ENCODE measurements around the gene KIF16B. TPM values are rescaled to one million over a fixed set of nuclear protein-coding genes. Genes with fewer than 3 reads are reported as not detected.

Gene KIF16B
- total and polyA plus RNA-seq, 2 of the 8 experiments (the other 6 are each of a cell fraction or from before 2014, with no cell fraction given), result 3.0 to 9.2 TPM

- Histone ChIP-seq H2BK5ac (ENCODE audit: low read depth, low read length) (0 out of 2 replicates have a peak overlapping the region, but pooled peaks have one; percentile 11), H3K36me3 (ENCODE audit: control insufficient read depth in 2 of 4, insufficient read depth in 4 of 4, low read length in 3 of 4) (no peaks in the 10 kb centered on the region), H2BK12ac (ENCODE audit: low read depth, low read length) (no peak overlapping the region), H3K56ac (replicated peaks; ENCODE audit: insufficient read length, low read depth, low read length) (no peak overlapping the region), H2BK120ac (replicated peaks; ENCODE audit: low read depth, low read length) (no peak overlapping the region), H3K4ac (replicated peaks; ENCODE audit: insufficient read length, low read depth, low read length) (no peak overlapping the region), H3K4me1 (replicated peaks in 1 of 4; ENCODE audit: control insufficient read depth in 3 of 4, insufficient read depth in 4 of 4, low read length in 3 of 4) (peaks cover 0 to 3% (median 0%) of the 10 kb centered on the region in 4 experiments; a peak in 1 of 7 replicates), H3K18ac (ENCODE audit: extremely low read depth, low read length) (no peak overlapping the region), H3K4me3 (ENCODE audit: extremely low read depth in 1 of 4, insufficient read depth in 2 of 4, low read depth in 3 of 4, low read length in 4 of 4) (no peak overlapping the region), H2AFZ (ENCODE audit: low read length) (no peak overlapping the region), H4K5ac (ENCODE audit: insufficient read length, low read depth, low read length) (no peak overlapping the region), H3K14ac (ENCODE audit: insufficient read length) (no peak overlapping the region), H3K27me3 (replicated peaks in 1 of 4; ENCODE audit: control insufficient read depth in 3 of 4, extremely low read depth in 1 of 4, insufficient read depth in 3 of 4, low read length in 3 of 4) (no peaks in the 10 kb centered on the region), H3K23ac (ENCODE audit: insufficient read length) (no peak overlapping the region), H4K91ac (replicated peaks; ENCODE audit: insufficient read length, low read length) (no peak overlapping the region), H3K4me2 (ENCODE audit: insufficient read depth in 1 of 2, low read depth in 2 of 2, low read length in 2 of 2) (no peak overlapping the region), H4K8ac (ENCODE audit: extremely low read depth, insufficient read depth, low read length) (no peak overlapping the region), H3K27ac (ENCODE audit: low read depth, low read length) (no peak overlapping the region), H3K79me2 (ENCODE audit: control insufficient read depth in 1 of 2, insufficient read depth in 2 of 2, low read length in 2 of 2) (no peaks in the 10 kb centered on the region), H3K9me3 (ENCODE audit: insufficient read depth in 2 of 2, low read depth in 1 of 2, low read length in 1 of 2) (no peaks in the 10 kb centered on the region), H3K23me2 (ENCODE audit: low read depth, low read length) (no peaks in the 10 kb centered on the region), H3K9ac (replicated peaks in 1 of 4; ENCODE audit: extremely low read depth in 1 of 4, low read depth in 3 of 4, low read length in 3 of 4) (no peak overlapping the region), H2AK5ac (ENCODE audit: low read depth, low read length) (no peak overlapping the region), H3K79me1 (ENCODE audit: low read depth, low read length) (no peaks in the 10 kb centered on the region), H4K20me1 (replicated peaks in 1 of 2; ENCODE audit: control insufficient read depth in 1 of 2, insufficient read depth in 2 of 2, low read length in 2 of 2) (no peaks in the 10 kb centered on the region), H2BK15ac (ENCODE audit: low read length) (no peak overlapping the region), H2BK20ac (ENCODE audit: low read length) (peak overlapping the region; percentile 62; the same call in 1 of the 2 replicates)
- ChIA-PET POLR2A (ENCODE audit: partially characterized antibody) (no interaction called here), CTCF (ENCODE audit: partially characterized antibody) (interaction anchor here (1.2 to 3.0 kb wide), 2 partner anchors 9 to 11 kb away, joined by 3 to 20 read pairs; no protein-coding TSS in a partner anchor)
- DNase-seq (ENCODE audit: low read depth in 1 of 2, low spot score in 2 of 2), result no peak
- FAIRE-seq, result no peak
- 99% methylated on average over 6 of the region's 6 CpGs; no CpG with 5 or more reads in 1 of the 2 experiments for WGBS, 2 experiments (ENCODE audit: extremely low coverage in 1 of 2, insufficient coverage in 1 of 2, insufficient read length in 1 of 2, insufficient replicate concordance in 2 of 2, low coverage in 1 of 2, low lambda C conversion rate in 2 of 2, missing lambda C conversion rate in 1 of 2)
These were observed 86.7 kb downstream of the KIF16B start for GRCh38 chr20:16486532-16486931.

All from H1 (cell line).